NCI-H524 treated with DMSO at 0.1 percent for 48 hours (cell line): ENCODE measurements around the gene ZNF507.
"Not testable (repeated sequence)": the region's sequence is repeated elsewhere in the genome, so short reads cannot be mapped to it uniquely, and the experiment has no call there.

Experiments
- DNase-seq: peaks from one replicate; lab custom pipeline; 2025; lab: John Stamatoyannopoulos, UW

ZNF507 gene

GRCh38 chr19:32368787-32369186 is 23.4 kb downstream of the ZNF507 start:
- no peak for DNase-seq

GRCh38 chr19:32372726-32373517 is 27.5 kb downstream of the ZNF507 start:
- no peak for DNase-seq

- no peak for DNase-seq
Measured at GRCh38 chr19:32373585-32374295, 28.3 kb downstream of the ZNF507 start.

- not testable (repeated sequence) for DNase-seq
Measured at GRCh38 chr19:32374362-32374761, 29.0 kb downstream of the ZNF507 start.

- not testable (repeated sequence) for DNase-seq
Measured at GRCh38 chr19:32377088-32377487, 31.7 kb downstream of the ZNF507 start.

- no peak for DNase-seq
Measured at GRCh38 chr19:32380269-32380668, 34.9 kb downstream of the ZNF507 start.

GRCh38 chr19:32387701-32388392 is 42.4 kb downstream of the ZNF507 start:
- DNase-seq = no peak

GRCh38 chr19:32388393-32388855 is 43.0 kb downstream of the ZNF507 start:
- no peak for DNase-seq

- DNase-seq = no peak
Measured at GRCh38 chr19:32392901-32393300, 47.5 kb downstream of the ZNF507 start.

GRCh38 chr19:32396046-32396652 is 50.7 kb downstream of the ZNF507 start:
- DNase-seq = no peak

- no peak for DNase-seq
Measured at GRCh38 chr19:32397671-32398101, 52.3 kb downstream of the ZNF507 start.

- no peak for DNase-seq
Measured at GRCh38 chr19:32401992-32402391, 56.6 kb downstream of the ZNF507 start.

GRCh38 chr19:32403291-32403995 is 58.0 kb downstream of the ZNF507 start:
- DNase-seq = no peak

GRCh38 chr19:32404213-32404932 is 59.0 kb downstream of the ZNF507 start:
- DNase-seq = no peak

GRCh38 chr19:32404933-32405430 is 59.6 kb downstream of the ZNF507 start:
- no peak for DNase-seq

GRCh38 chr19:32405431-32406160 is 60.2 kb downstream of the ZNF507 start, which contains the start of gene DPY19L3:
TSS of gene DPY19L3 (plus strand) at chr19:32405770. CDS start at chr19:32408254, 2,484 bp downstream.
- peak; percentile 68 for DNase-seq

- DNase-seq = no peak
Measured at GRCh38 chr19:32406161-32407003, 61.0 kb downstream of the ZNF507 start.

GRCh38 chr19:32407004-32407992 is 61.9 kb downstream of the ZNF507 start:
- DNase-seq = no peak
